ENCODE data around the gene FOXC1.

GRCh38 chr6:1585669-1586049 lies 24.1 kb upstream of the FOXC1 start:
- no peak for TF ChIP-seq CTCF (IDR thresholded peaks at IDR 0.05 in 2 of 3, conservative IDR thresholded peaks at IDR 0.05 in 1 of 3; ENCODE audit: control insufficient read depth in 2 of 3, extremely low read depth in 1 of 3, insufficient read depth in 1 of 3, low read depth in 3 of 3, low read length in 3 of 3)
- no peak for TF ChIP-seq POLR2AphosphoS5 (IDR thresholded peaks at IDR 0.05; ENCODE audit: low read length)

Measured in GM12878 (cell line).